Measurements from ENCODE around the gene PDE5A. TPM values are rescaled to one million over a fixed set of nuclear protein-coding genes. Genes with fewer than 3 reads are reported as not detected.

Gene PDE5A
- total RNA-seq = 314 and 398 TPM in 2 replicates

DNA sequence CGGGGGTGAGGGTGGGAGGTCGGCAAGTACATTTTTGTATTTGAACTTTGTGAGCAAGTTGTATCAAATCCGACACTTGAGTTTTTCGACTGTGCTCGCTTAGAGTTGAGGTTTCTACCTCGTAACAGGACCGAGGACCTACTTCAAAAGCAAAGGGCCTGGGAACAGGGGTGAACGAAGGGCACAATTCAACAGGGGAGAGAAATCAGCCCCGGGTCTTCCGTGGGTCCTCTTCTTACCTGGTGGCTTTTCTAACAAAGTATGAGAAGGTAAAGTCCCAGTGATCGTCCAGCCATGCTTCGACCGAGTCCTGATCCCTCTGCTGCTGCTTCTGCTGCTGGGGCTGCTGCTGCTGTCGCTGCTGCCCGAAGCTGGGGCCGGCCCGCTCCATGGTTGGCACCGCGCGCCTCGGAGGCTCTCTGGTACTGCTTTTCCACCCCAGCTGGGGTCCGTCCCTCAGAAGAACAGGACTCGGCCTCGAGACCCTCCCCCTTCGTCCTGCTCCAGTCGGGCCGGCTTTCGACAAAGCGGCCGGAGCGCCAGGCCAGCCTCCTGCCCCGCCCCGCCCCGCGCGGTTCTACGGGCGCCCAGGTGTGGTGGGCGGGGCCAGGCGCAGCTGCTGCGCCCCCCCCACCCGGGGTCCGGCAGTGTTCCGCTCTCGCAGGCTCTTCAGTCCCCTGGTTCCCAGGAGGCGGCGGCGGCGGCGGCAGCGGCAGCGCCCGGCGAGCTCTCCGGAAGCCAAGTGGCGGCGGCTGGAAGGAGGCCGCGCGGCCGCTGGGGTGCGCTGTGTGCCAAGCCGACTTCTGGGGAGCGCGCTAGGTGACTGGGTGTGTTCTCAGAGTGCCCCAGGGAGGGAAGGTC lies at the start of gene PDE5A:
PDE5A (minus strand) TSS at position 524 of the 861 bp plus-strand sequence; CDS start at position 391, 133 bp downstream.

Measured in bronchial smooth muscle cell (primary cell).